HEK293 (cell line): ENCODE data around the gene CLDN7.

Source experiments
- CTCF ChIA-PET: fragments of 350-600 bp; formaldehyde crosslinking; extraction: SDS; loops from one replicate; lab custom pipeline; 2021; ENCODE audit warnings: antibody characterized with exemption; lab: Yijun Ruan, JAX
- POLR2A ChIA-PET: fragments of 300-600 bp; formaldehyde crosslinking; extraction: SDS; loops from one replicate; lab custom pipeline; 2020; ENCODE audit warnings: antibody characterized with exemption, inconsistent platforms; lab: Yijun Ruan, JAX
- H3K27ac ChIP-seq: fragments of 200-500 bp; sonication (Bioruptor generic); 2 replicates; pipeline ENCODE4 v1.5.1; 2014; ENCODE audit warnings: low read depth, low read length, control low read depth, inconsistent platforms; ENCODE audit errors: extremely low read depth
- H3K36me3 ChIP-seq, 2 experiments: fragments of 200-500 bp in 1 of 2; sonication (Bioruptor generic) in 1 of 2; 1 replicate in 1 of 2; 2 replicates in 1 of 2; pipeline ENCODE4 v1.5.1; 2014 to 2017; ENCODE audit warnings: inconsistent platforms in 2 of 2, low read length in 2 of 2; ENCODE audit not compliant: control insufficient read depth in 2 of 2, insufficient read depth in 1 of 2
- H3K4me1 ChIP-seq: fragments of 200-500 bp; sonication (Bioruptor generic); 2 replicates; pipeline ENCODE4 v1.5.1; 2014; ENCODE audit warnings: mild to moderate bottlenecking, low read length, inconsistent platforms; ENCODE audit not compliant: control insufficient read depth, insufficient read depth
- H3K4me3 ChIP-seq: 2 replicates; pipeline ENCODE4 v1.5.1; 2011; ENCODE audit warnings: low read depth, mild to moderate bottlenecking, control low read depth, low read length, moderate library complexity
- H3K9me3 ChIP-seq: fragments of 200-500 bp; sonication (Bioruptor generic); 2 replicates; pipeline ENCODE4 v1.5.1; 2014; ENCODE audit warnings: low read depth, low read length, inconsistent platforms; ENCODE audit not compliant: control insufficient read depth, insufficient read depth
- BCL11A ChIP-seq: fragments of 450-650 bp; formaldehyde crosslinking; IDR thresholded peaks from 2 replicates; pipeline ENCODE4 v1.5.1; 2016; ENCODE audit warnings: low read depth, missing biosample characterization, missing genetic modification characterization
- BCL6B ChIP-seq: fragments of 450-650 bp; formaldehyde crosslinking; IDR thresholded peaks from 2 replicates; pipeline ENCODE4 v1.5.1; 2017; ENCODE audit warnings: missing biosample characterization, missing genetic modification characterization
- MEIS1 ChIP-seq: sonication (generic); formaldehyde crosslinking; IDR thresholded peaks from 2 replicates; pipeline ENCODE4 v1.8.1; 2022; ENCODE audit warnings: missing genetic modification reagents, mild to moderate bottlenecking, borderline replicate concordance
- PRDM2 ChIP-seq: fragments of 450-650 bp; formaldehyde crosslinking; IDR thresholded peaks from 2 replicates; pipeline ENCODE4 v1.5.1; 2016; ENCODE audit warnings: missing biosample characterization, missing genetic modification characterization, borderline replicate concordance
- REST ChIP-seq: fragments of 450-650 bp; formaldehyde crosslinking; IDR thresholded peaks from 2 replicates; pipeline ENCODE4 v1.5.1; 2016; ENCODE audit warnings: missing biosample characterization, missing genetic modification characterization
- SCRT2 ChIP-seq: fragments of 450-650 bp; formaldehyde crosslinking; IDR thresholded peaks from 2 replicates; pipeline ENCODE4 v1.5.1; 2016; ENCODE audit warnings: missing biosample characterization, missing genetic modification characterization
- TCF7L2 ChIP-seq: IDR thresholded peaks from 2 replicates; pipeline ENCODE4 v1.6.1; 2011; ENCODE audit warnings: low read depth, mild to moderate bottlenecking, inconsistent platforms, low read length, moderate library complexity, borderline replicate concordance
- ZBTB10 ChIP-seq: fragments of 450-650 bp; formaldehyde crosslinking; IDR thresholded peaks from 2 replicates; pipeline ENCODE4 v1.5.1; 2016; ENCODE audit warnings: missing biosample characterization, missing genetic modification characterization
- ZBTB21 ChIP-seq: fragments of 450-650 bp; formaldehyde crosslinking; IDR thresholded peaks from 2 replicates; pipeline ENCODE4 v1.5.1; 2017; ENCODE audit warnings: missing biosample characterization, missing genetic modification characterization
- ZBTB26 ChIP-seq: fragments of 450-650 bp; formaldehyde crosslinking; optimal IDR thresholded peaks from 2 replicates; pipeline ENCODE3; 2016; ENCODE audit warnings: missing biosample characterization, mild to moderate bottlenecking, missing genetic modification characterization
- ZBTB6 ChIP-seq: fragments of 450-650 bp; formaldehyde crosslinking; IDR thresholded peaks from 2 replicates; pipeline ENCODE4 v1.5.1; 2017; ENCODE audit warnings: missing biosample characterization, missing genetic modification characterization
- ZNF248 ChIP-seq: fragments of 450-650 bp; formaldehyde crosslinking; IDR thresholded peaks from 2 replicates; pipeline ENCODE4 v1.5.1; 2017; ENCODE audit warnings: missing biosample characterization, missing genetic modification characterization
- ZNF488 ChIP-seq: fragments of 450-650 bp; formaldehyde crosslinking; IDR thresholded peaks from 2 replicates; pipeline ENCODE4 v1.5.1; 2016; ENCODE audit warnings: missing biosample characterization, missing genetic modification characterization
- ZNF571 ChIP-seq: fragments of 450-650 bp; formaldehyde crosslinking; IDR thresholded peaks from 2 replicates; pipeline ENCODE4 v1.5.0; 2017; ENCODE audit warnings: missing biosample characterization, missing genetic modification characterization
- ZNF629 ChIP-seq: fragments of 450-650 bp; formaldehyde crosslinking; IDR thresholded peaks from 2 replicates; pipeline ENCODE4 v1.5.1; 2017; ENCODE audit warnings: missing biosample characterization, missing genetic modification characterization
- ZNF670 ChIP-seq: fragments of 450-650 bp; formaldehyde crosslinking; IDR thresholded peaks from 2 replicates; pipeline ENCODE4 v1.5.1; 2016; ENCODE audit warnings: missing biosample characterization, missing genetic modification characterization, low read depth
- ZNF701 ChIP-seq: fragments of 450-650 bp; formaldehyde crosslinking; IDR thresholded peaks from 2 replicates; pipeline ENCODE4 v1.5.1; 2016; ENCODE audit warnings: missing biosample characterization, missing genetic modification characterization
- ZSCAN23 ChIP-seq: fragments of 450-650 bp; formaldehyde crosslinking; IDR thresholded peaks from 2 replicates; pipeline ENCODE4 v1.5.1; 2016; ENCODE audit warnings: missing biosample characterization, missing genetic modification characterization

Gene CLDN7

GRCh38 chr17:7281074-7281952 is 19.0 kb upstream of the CLDN7 start, which contains the start of gene SLC2A4:
SLC2A4 (plus strand) TSS chr17:7281718; CDS start chr17:7281935, 217 bp downstream.
- ChIA-PET POLR2A (interaction anchor here (0.7 to 3.1 kb wide), 19 partner anchors 10 to 122 kb away, joined by 3 to 20 read pairs (median 4); partner anchors contain the start of genes CTDNEP1, DVL2, ELP5 and NEURL4), CTCF (interaction anchor here (0.6 to 9.0 kb wide), 22 partner anchors 11 to 766 kb away, joined by 3 to 160 read pairs (median 4); partner anchors contain the start of genes CTDNEP1 and SENP3)
- Histone ChIP-seq H3K4me3 (peak within 1 kb of the TSS; percentile 53), H3K4me1 (peaks cover 9% of the 10 kb centered on the region), H3K36me3 (no peaks in the 10 kb centered on the region; a peak in 1 of 3 replicates), H3K27ac (no peak within 1 kb of the TSS), H3K9me3 (no peaks in the 10 kb centered on the region)
- peak; percentile 30 for TF ChIP-seq ZBTB26
- TF ChIP-seq MEIS1: no peak
- TF ChIP-seq ZBTB21: no peak
- no peak for TF ChIP-seq BCL11A
- TF ChIP-seq ZNF571: no peak
- TF ChIP-seq ZSCAN23 (tag by site-specific recombination): no peak
- TF ChIP-seq ZNF701 (tag by site-specific recombination): no peak
- no peak for TF ChIP-seq PRDM2 (tag by site-specific recombination)
- TF ChIP-seq ZNF488: no peak
- TF ChIP-seq TCF7L2: peak; percentile 92
- TF ChIP-seq REST (tag by site-specific recombination): no peak
- TF ChIP-seq ZNF248 (tag by site-specific recombination): no peak
- TF ChIP-seq ZBTB6 (tag by site-specific recombination): peak; percentile 85
- no peak for TF ChIP-seq ZNF670
- 0 out of 2 replicates have a peak, but pooled peaks have one; percentile 33 for TF ChIP-seq ZBTB10
- TF ChIP-seq SCRT2 (tag by site-specific recombination): peak; percentile 0; the same call in 1 of the 2 replicates
- no peak for TF ChIP-seq BCL6B (tag by site-specific recombination)
- TF ChIP-seq ZNF629 (tag by site-specific recombination): peak; percentile 73
